ENCODE data around the gene NISCH. TPM values are rescaled to one million over a fixed set of nuclear protein-coding genes. Genes with fewer than 3 reads are reported as not detected.

NISCH gene
- total RNA-seq, 1 experiment from 2014 or later: 63.4 TPM

GRCh38 chr3:52502001-52502400, 46.6 kb downstream of the NISCH start:
- TF ChIP-seq REST (IDR thresholded peaks at IDR 0.05; ENCODE audit: insufficient read depth in 1 of 2, low read depth in 2 of 2, low read length in 1 of 2) (no peak), TCF7L2 (IDR thresholded peaks at IDR 0.05; ENCODE audit: low read depth, low read length) (no peak)
- DNase-seq (ENCODE audit: low read depth, low spot score) (no peak), ATAC-seq (no peak)
- Histone ChIP-seq H3K36me3 (ENCODE audit: control insufficient read depth, insufficient read depth, low read length) (no peaks in the 10 kb centered on the region), H3K4me3 (ENCODE audit: low read depth in 2 of 2, low read length in 2 of 2) (no peak overlapping the region), H3K4me1 (ENCODE audit: control insufficient read depth, insufficient read depth, low read length) (no peaks in the 10 kb centered on the region), H3K9me3 (ENCODE audit: control insufficient read depth, insufficient read depth, low read depth, low read length) (no peaks in the 10 kb centered on the region), H3K27ac (ENCODE audit: low read length) (no peak overlapping the region), H3K27me3 (ENCODE audit: control insufficient read depth, insufficient read depth, low read length) (no peaks in the 10 kb centered on the region)
- in situ Hi-C loops (cut with HindIII; ENCODE audit: low pct_unique_long_range_greater_than_20kb, low sequenced_read_pairs): no loop called here
- BruUV-seq (replicated peaks): no TSS peak
- ChIA-PET CTCF (no interaction called here), POLR2A (no interaction called here)
- intact Hi-C loops (cut with micrococcal nuclease; ENCODE audit: unreplicated experiment): no loop called here

GRCh38 chr3:52502808-52503350, 47.5 kb downstream of the NISCH start:
- DNase-seq (ENCODE audit: low read depth, low spot score): no peak
- in situ Hi-C loops (cut with HindIII; ENCODE audit: low pct_unique_long_range_greater_than_20kb, low sequenced_read_pairs): no loop called here
- ATAC-seq: peak; percentile 54
- TF ChIP-seq REST (IDR thresholded peaks at IDR 0.05; ENCODE audit: insufficient read depth in 1 of 2, low read depth in 2 of 2, low read length in 1 of 2): no peak
- no peak for TF ChIP-seq SIN3A (IDR thresholded peaks at IDR 0.05; ENCODE audit: borderline replicate concordance, insufficient read depth, low read depth, low read length)
- no peak for TF ChIP-seq POLR2AphosphoS5 (IDR thresholded peaks at IDR 0.05; ENCODE audit: low read depth, low read length)
- no peak for TF ChIP-seq TCF7L2 (IDR thresholded peaks at IDR 0.05; ENCODE audit: low read depth, low read length)
- TF ChIP-seq CTCF (IDR thresholded peaks at IDR 0.05): no peak
- Histone ChIP-seq H3K27ac (ENCODE audit: low read length) (no peak overlapping the region), H3K27me3 (ENCODE audit: control insufficient read depth, insufficient read depth, low read length) (no peaks in the 10 kb centered on the region), H3K36me3 (ENCODE audit: control insufficient read depth, insufficient read depth, low read length) (no peaks in the 10 kb centered on the region), H3K4me1 (ENCODE audit: control insufficient read depth, insufficient read depth, low read length) (no peaks in the 10 kb centered on the region), H3K9me3 (ENCODE audit: control insufficient read depth, insufficient read depth, low read depth, low read length) (no peaks in the 10 kb centered on the region), H3K4me3 (ENCODE audit: low read depth in 2 of 2, low read length in 2 of 2) (no peak overlapping the region)
- intact Hi-C loops (cut with micrococcal nuclease; ENCODE audit: unreplicated experiment): no loop called here
- ChIA-PET POLR2A (interaction anchor here (0.6 kb wide), 1 partner anchor 106 kb away, joined by 3 read pairs; no protein-coding TSS in a partner anchor), CTCF (no interaction called here)
- BruUV-seq (replicated peaks): no TSS peak

Measured in Panc1 (cell line).